GM18907 (cell line): Measurements from ENCODE around the gene CHCHD6.

ENCODE experiments used
- ATAC-seq: cut with Tn5 transposase; IDR thresholded peaks from one replicate; pipeline ENCODE4 v1.9.1; 2021; ENCODE audit warnings: mild to moderate bottlenecking, moderate library complexity; ENCODE audit not compliant: unreplicated experiment

The CHCHD6 gene

DNA sequence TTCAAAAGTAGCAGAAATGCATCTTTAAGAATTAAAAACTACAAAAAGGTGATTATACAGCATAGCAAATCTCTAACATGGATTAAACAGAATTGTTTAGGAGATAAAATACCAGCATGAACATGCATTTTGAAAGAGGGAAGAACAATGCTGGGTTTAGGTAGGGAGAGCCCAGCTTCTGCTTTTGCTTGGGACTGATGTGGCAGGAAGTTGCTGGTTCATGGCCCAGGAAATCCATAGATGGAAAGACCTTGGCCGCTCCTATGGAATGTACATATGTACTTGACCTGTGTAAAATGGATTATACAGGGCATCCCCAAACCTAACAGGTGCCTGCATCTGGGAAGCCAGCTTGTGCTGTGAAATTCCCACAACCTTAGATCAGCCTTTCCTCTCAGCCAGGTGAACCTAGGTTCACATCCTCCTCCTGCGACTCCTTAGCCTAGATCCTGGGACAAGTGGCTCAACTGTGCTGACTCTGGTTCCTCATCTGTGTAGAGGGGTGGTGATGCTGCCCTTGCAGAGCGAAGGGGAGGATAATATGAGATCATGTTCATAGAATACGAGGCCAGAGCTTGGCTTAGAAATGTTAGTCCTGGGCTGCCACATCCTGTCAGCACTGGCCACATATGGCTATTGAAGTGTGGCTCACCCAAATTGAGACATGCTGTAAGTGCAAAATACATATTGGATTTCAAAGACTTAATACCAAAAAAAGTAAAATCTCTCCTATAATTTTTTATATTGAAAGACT, 231.9 kb downstream of the CHCHD6 start:
- no peak for ATAC-seq

GRCh38 chr3:126936853-126937425, 232.9 kb downstream of the CHCHD6 start:
- no peak for ATAC-seq

- ATAC-seq = no peak
Observed at GRCh38 chr3:126937533-126937932, 233.5 kb downstream of the CHCHD6 start.

GRCh38 chr3:126937973-126938372, 233.9 kb downstream of the CHCHD6 start:
- no peak for ATAC-seq

DNA sequence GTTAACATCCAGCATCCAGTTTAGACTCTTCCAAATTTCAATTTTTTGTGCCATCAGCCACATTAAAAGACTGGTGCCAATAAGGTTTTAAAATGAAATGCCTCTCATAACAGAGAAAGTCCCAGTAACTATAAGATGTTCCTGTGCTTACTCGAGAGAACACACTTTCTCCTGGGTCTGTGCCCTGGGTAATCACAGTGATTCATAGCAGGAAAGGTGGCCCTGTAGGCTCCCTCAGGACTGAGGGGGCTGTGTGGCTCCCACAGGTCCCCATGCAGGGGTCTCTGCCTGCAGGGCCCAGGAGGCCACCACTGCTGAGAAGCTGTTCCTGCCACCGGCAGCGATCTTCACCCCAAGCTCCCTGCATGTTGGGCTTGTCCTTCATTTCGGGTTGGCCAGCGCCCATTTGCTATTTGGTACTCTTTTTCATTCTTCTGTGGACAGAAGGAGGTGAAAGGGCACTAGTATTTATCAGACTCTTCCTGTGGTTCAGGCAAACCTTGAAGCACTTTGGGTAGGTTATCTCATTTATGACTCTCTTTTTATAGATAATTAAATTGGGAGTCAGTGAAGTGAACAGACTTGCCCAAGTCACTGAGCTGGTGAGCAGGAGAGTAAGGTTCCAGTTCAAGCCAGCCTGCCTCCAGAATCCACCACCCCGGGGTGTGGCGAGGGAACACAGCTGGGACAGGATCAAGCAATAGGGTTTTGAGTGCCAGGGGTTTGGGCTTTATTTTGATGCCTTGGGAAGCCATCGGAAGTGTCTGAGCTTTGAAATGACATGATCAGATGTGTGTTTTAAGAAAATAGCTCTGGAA, 234.7 kb downstream of the CHCHD6 start:
- no peak for ATAC-seq

- ATAC-seq = no peak
Observed at GRCh38 chr3:126939338-126939718, 235.3 kb downstream of the CHCHD6 start.

GRCh38 chr3:126939733-126940132, 235.7 kb downstream of the CHCHD6 start:
- no peak for ATAC-seq

DNA sequence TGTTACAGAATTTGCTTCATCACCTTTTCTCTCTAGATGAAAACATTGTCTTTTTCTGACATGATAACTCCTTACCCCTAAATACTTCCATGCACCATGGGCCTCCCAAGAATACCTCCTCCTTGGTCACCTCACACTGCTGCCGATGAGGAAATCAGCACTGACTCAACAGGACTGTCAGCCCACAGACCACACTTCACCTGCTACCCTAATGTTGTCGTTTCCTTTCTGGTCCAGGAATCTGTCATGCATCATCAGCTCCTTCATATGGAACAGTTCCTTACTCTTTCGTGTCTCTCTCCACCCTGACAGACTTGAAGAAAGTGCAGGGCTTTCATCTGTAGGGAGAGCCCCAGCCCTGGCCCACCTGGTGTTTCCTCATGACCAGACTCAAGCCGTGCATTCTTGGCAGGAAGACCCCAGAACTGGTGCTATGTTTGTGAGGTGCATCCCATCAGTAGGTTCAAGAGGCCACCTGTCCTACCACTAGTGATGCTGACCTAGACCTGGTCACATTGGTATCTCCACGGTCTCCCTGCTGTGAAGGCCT, 237.8 kb downstream of the CHCHD6 start:
- ATAC-seq = no peak

GRCh38 chr3:126944089-126944965, 240.3 kb downstream of the CHCHD6 start:
- ATAC-seq = no peak

- ATAC-seq = no peak
Observed at GRCh38 chr3:126945171-126945721, 241.2 kb downstream of the CHCHD6 start.

DNA sequence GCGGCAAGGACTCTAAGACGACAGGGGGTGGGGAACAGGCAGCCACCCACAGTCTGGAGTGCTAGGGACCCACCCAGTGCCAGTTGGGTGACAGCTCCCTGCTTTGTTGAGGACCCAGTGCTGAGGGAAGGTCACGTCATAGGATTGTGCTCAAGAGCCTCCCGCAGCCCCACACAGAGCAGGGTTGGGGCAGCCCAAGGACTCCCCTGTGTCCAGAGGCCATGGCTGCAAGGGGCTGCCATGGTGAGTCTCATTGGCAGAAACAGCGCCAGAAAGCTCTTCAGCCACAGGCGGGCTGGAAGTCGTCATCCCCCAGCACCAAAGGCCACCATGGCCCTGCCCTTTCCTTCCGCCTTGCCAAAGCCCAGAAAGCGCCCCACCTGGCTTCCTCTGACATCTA, 241.9 kb downstream of the CHCHD6 start:
- ATAC-seq = no peak

GRCh38 chr3:126946405-126946804, 242.4 kb downstream of the CHCHD6 start:
- ATAC-seq = no peak

DNA sequence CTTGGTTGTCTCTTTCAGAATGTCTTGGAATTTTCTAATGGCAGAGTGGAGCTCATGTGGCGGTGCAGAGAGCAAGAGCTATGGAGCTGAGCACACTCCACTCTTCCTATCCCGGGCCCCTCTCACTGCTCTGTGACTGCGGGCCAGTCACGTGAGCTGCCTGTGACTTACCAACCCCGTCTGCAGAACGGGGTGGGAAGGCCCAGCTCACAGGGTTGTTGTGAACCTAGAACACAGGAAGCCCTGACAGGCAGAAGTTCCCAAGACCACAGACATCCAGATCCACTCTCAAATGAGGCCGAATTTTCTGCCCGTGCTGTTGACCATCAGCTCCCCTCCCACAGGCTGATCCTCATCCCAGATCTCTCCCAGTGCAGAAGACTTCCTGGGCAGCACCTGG, 243.4 kb downstream of the CHCHD6 start:
- ATAC-seq = no peak

DNA sequence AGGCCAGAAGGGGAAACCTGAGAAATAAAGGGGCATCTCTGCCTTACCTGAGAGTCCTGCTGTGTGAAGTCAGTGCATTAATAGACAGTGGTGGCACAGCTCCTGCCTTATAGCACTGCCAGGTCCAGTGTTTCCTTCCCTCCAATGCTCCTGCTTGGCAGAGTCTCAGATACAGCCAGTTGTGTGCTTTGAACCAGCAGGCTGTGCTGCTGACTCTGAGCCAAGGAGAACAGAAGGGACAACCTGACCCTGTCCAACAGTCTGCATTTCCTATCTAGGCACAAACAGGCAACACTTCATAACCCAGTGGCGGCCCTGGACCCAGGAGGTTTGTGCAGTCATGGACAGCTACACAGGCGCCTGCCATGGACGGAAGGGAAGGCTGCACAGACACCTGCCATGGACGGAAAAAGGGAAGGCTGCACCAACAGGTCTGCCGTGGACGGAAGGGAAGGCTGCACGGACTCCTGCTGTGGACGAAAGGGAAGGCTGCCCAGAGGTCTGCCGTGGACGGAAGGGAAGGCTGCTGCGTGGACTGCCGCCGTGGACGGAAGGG, 245.0 kb downstream of the CHCHD6 start:
- no peak for ATAC-seq

DNA sequence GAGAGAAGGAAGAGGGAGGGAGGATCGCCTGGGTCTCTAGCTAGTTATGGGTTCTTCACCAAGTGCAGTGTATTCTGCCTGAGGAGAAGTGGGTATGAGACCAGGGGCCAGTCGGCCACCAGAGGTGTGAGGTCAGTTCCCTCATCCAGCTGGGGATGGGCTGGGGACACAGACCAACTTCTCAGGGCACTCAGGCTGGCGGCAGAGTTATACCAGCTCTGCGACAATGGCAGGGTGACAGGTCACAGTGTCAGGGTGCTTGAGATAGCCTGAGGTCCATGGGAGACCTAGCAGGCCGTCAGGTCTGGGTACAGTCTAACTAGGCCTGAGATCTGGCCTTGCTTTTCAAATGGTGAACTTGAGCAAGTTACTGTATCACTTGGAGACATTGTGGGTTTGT, 247.5 kb downstream of the CHCHD6 start:
- ATAC-seq = no peak

DNA sequence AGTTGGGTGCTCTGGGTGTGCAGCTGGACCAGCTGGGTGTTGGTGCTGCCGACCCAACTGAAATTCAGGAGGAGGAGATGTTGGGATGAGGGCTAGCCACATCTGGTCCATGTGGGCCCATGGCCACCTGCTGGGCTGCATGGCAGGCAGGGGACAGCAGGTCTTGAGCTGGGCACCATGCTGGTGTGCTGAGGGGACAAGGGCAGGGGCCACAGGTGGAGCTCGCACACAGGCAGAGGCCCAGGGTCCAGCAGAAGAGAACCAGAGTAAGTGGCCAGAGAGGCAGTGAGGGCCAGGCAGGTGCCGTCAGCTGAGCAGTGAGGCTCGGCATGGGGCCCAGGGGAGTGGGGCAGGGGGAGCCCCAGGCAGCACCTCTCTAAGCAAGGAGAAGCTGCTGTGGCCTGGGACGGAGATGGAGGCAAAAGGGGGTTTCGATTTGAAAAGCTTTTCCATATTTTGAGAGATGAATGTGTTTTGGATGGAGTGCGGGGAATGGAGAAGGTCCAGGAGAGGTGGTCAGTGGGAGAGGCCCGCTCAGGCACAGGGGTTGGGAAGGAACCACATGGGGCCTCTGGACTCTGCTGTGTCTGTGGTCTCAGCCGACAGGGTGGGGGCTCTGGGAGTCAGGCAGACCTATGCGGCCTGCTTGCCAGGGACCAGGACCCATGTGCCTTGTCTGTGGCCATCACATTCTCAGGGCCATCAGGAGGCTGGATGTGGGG, 248.4 kb downstream of the CHCHD6 start:
- no peak for ATAC-seq

GRCh38 chr3:126952983-126953660, 249.1 kb downstream of the CHCHD6 start:
- no peak for ATAC-seq

- peak; percentile 63 for ATAC-seq
Observed at GRCh38 chr3:126954141-126954842, 250.3 kb downstream of the CHCHD6 start.
